BE2C (cell line): ENCODE results near the gene CFAP65. TPM values are rescaled to one million over a fixed set of nuclear protein-coding genes. Genes with fewer than 3 reads are reported as not detected.

Experiments used
- DNase-seq: peaks from one replicate; pipeline ENCODE4 v3.0.0-alpha.2; 2020
- H3K27me3 ChIP-seq: fragments of 250-450 bp; sonication (Bioruptor Pico); 2 replicates; pipeline ENCODE4 v1.5.1; 2020; ENCODE audit warnings: mild to moderate bottlenecking
- H3K36me3 ChIP-seq: fragments of 250-450 bp; sonication (Bioruptor Pico); 2 replicates; pipeline ENCODE4 v1.5.1; 2020; ENCODE audit warnings: mild to moderate bottlenecking
- H3K4me1 ChIP-seq: fragments of 250-450 bp; sonication (Bioruptor Pico); 2 replicates; pipeline ENCODE4 v1.5.1; 2020
- H3K4me3 ChIP-seq: 2 replicates; pipeline ENCODE4 v1.5.1; 2011; ENCODE audit warnings: low read depth, low read length
- H3K9me3 ChIP-seq: fragments of 250-450 bp; sonication (Bioruptor Pico); 2 replicates; pipeline ENCODE4 v1.5.1; 2020
- CTCF ChIP-seq: IDR thresholded peaks from 2 replicates; pipeline ENCODE4 v1.5.1; 2012; ENCODE audit warnings: mild to moderate bottlenecking, low read depth, low read length
- polyA plus RNA-seq: library from polyadenylated mRNA; unstranded; fragments of >200 nt; gene quantifications from one replicate; pipeline ENCODE4 v1.2.1, GENCODE V29; 2012; ENCODE audit warnings: low read depth, missing spikeins; ENCODE audit not compliant: insufficient read length, insufficient read depth

Gene CFAP65
- 1.1 TPM for polyA plus RNA-seq

GRCh38 chr2:219041252-219041651 lies at the start of gene CFAP65:
TSS of gene CFAP65 (minus strand) at chr2:219041516. CDS start at chr2:219039048, 2,468 bp downstream.
- H3K36me3 ChIP-seq: no peaks in the 10 kb centered on the region
- peak; percentile 69 for DNase-seq
- TF ChIP-seq CTCF: no peak
- H3K27me3 ChIP-seq: peaks cover 50% of the 10 kb centered on the region
- peak within 1 kb of the TSS; percentile 78 for H3K4me3 ChIP-seq
- H3K4me1 ChIP-seq: no peaks in the 10 kb centered on the region
- no peaks in the 10 kb centered on the region for H3K9me3 ChIP-seq

GRCh38 chr2:219090436-219091299 lies 49.4 kb upstream of the CFAP65 start:
- Histone ChIP-seq H3K9me3 (no peaks in the 10 kb centered on the region), H3K4me1 (no peaks in the 10 kb centered on the region), H3K4me3 (no peak overlapping the region), H3K36me3 (no peaks in the 10 kb centered on the region), H3K27me3 (no peaks in the 10 kb centered on the region)
- no peak for DNase-seq
- no peak for TF ChIP-seq CTCF

GRCh38 chr2:219089330-219089729 lies 48.0 kb upstream of the CFAP65 start:
- Histone ChIP-seq H3K27me3 (no peaks in the 10 kb centered on the region), H3K4me1 (no peaks in the 10 kb centered on the region), H3K4me3 (no peak overlapping the region), H3K9me3 (no peaks in the 10 kb centered on the region), H3K36me3 (no peaks in the 10 kb centered on the region)
- no peak for TF ChIP-seq CTCF
- no peak for DNase-seq

- no peak for TF ChIP-seq CTCF
- no peaks in the 10 kb centered on the region for H3K4me1 ChIP-seq
- no peak overlapping the region for H3K4me3 ChIP-seq
- no peaks in the 10 kb centered on the region for H3K36me3 ChIP-seq
- no peak for DNase-seq
- no peaks in the 10 kb centered on the region for H3K9me3 ChIP-seq
- H3K27me3 ChIP-seq: no peaks in the 10 kb centered on the region
Measured at GRCh38 chr2:219087848-219088247, 46.5 kb upstream of the CFAP65 start.

GRCh38 chr2:219087361-219087760 lies 46.0 kb upstream of the CFAP65 start:
- H3K4me3 ChIP-seq: no peak overlapping the region
- no peak for TF ChIP-seq CTCF

GRCh38 chr2:219086196-219086595 lies 44.9 kb upstream of the CFAP65 start:
- no peaks in the 10 kb centered on the region for H3K9me3 ChIP-seq
- H3K4me3 ChIP-seq: no peak overlapping the region
- no peaks in the 10 kb centered on the region for H3K4me1 ChIP-seq
- no peaks in the 10 kb centered on the region for H3K27me3 ChIP-seq
- no peaks in the 10 kb centered on the region for H3K36me3 ChIP-seq
- no peak for DNase-seq
- no peak for TF ChIP-seq CTCF

More at GRCh38 chr2:219087361-219087760, 46.0 kb upstream of the CFAP65 start:
- Histone ChIP-seq H3K36me3 (no peaks in the 10 kb centered on the region), H3K9me3 (no peaks in the 10 kb centered on the region), H3K4me1 (no peaks in the 10 kb centered on the region), H3K27me3 (no peaks in the 10 kb centered on the region)
- DNase-seq: no peak
